ES-I3 (cell line): ENCODE results near the gene PUM1.

Source experiments
- H3K36me3 ChIP-seq: 2 replicates; pipeline ENCODE4 v1.6.1; 2013; ENCODE audit warnings: mild to moderate bottlenecking, low read length, control low read depth, moderate library complexity; ENCODE audit not compliant: insufficient read depth
- H3K4me1 ChIP-seq: 2 replicates; pipeline ENCODE4 v1.6.1; 2013; ENCODE audit warnings: mild to moderate bottlenecking, control low read depth, low read length; ENCODE audit not compliant: insufficient read depth
- H3K9ac ChIP-seq: 2 replicates; pipeline ENCODE4 v1.6.1; 2013; ENCODE audit warnings: low read depth, mild to moderate bottlenecking, low read length, moderate library complexity
- H3K9me3 ChIP-seq: 2 replicates; pipeline ENCODE4 v1.6.1; 2013; ENCODE audit warnings: mild to moderate bottlenecking, low read length, moderate library complexity; ENCODE audit not compliant: control insufficient read depth, insufficient read depth

The PUM1 gene

DNA sequence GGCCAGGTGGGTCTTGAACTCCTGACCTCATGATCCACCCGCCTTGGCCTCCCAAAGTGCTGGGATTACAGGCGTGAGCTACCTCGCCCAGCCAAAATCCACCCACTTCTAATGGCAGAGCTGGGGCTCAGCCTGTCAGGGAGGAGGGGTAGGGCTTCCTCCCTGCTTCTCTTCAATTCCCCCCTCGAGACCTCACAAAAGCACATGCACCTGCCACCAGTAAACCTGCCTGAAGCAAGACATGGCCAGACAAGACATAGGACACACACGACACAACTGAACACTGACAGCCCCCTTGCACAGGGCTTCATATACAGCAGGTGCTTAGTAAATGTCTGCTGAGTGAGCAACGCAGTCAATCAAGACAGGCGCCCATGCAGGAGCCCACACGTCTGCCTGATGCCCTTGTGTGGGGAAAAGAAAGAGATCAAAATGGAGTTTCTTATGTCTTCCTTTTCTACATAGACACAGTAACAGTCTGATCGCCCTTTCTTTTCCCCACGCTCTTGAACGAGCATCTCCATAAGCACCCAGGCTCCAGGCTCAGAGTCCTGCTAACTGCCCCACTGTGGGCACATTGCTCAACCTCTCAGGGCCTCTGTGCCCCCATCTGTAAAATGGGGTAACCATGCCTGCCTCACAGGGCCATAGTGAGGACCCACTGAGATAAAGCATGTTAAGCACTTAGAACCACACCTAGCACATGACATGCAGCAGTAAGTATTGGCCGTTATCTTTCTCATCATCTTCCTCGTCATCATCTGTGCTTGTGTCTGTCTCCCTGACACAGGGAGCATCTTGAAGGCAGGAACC lies 165.7 kb downstream of the PUM1 start:
- H3K36me3 ChIP-seq = no peaks in the 10 kb centered on the region
- H3K9me3 ChIP-seq = no peaks in the 10 kb centered on the region
- no peak overlapping the region for H3K9ac ChIP-seq
- peaks cover 45% of the 10 kb centered on the region for H3K4me1 ChIP-seq

DNA sequence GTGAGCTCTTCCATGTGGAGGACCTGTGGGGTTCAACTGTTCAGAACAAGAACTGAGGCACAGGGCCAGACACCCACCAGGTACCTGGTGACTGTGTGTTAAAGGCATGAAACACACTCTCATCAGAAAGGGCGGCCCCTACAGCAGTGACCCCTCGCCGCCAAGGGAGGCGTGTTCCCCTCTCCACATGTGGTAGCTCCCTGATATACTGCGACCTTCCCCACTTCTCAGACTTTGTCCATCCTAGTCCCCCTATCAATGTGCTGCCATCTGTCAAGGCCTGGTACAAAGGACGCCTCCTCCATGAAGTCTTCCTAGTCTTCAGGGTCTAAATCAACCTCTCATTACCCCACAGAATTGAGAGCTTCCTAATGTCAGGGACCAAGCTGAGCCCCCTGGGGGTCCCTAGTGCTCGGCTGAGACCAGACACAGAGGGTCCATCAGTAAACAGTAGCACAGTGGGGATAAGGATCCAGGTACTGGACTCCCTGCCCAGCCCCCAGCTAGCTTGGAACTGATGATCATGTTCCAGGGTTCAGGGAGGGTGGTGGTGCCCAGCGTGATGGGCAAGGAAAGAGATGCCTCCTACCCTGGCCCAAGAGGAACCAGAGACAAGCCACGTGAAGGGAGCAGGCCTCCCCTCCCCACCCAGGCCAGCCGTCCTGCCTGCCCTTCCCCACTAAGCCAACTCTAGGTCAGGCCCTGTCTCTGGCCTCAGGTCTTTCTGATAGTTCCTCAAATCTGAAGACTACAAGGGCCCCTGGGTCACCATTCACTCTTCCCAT lies 167.3 kb downstream of the PUM1 start:
- Histone ChIP-seq H3K9me3 (no peaks in the 10 kb centered on the region), H3K9ac (no peak overlapping the region), H3K4me1 (peaks cover 35% of the 10 kb centered on the region), H3K36me3 (no peaks in the 10 kb centered on the region)

DNA sequence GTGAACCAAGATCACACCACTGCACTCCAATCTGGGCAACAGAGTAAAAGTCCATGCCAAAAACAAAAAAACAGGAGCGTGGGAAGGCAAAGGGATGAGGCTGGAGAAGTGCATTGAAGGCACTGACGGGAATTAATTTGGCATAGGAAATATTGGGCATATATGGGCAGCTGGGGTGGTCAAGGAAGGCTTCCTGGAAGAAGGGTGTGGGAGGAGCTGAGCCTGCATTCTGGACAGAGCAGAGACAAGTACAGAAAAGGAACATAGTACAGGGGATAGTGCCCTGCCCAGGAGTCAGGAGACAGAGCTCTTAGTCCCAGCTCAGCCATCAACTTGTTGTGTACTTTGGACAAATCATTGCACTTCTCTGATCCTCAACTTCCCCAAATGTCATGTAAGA lies 168.6 kb downstream of the PUM1 start:
- Histone ChIP-seq H3K4me1 (peaks cover 25% of the 10 kb centered on the region), H3K9me3 (no peaks in the 10 kb centered on the region), H3K9ac (no peak overlapping the region), H3K36me3 (no peaks in the 10 kb centered on the region)

DNA sequence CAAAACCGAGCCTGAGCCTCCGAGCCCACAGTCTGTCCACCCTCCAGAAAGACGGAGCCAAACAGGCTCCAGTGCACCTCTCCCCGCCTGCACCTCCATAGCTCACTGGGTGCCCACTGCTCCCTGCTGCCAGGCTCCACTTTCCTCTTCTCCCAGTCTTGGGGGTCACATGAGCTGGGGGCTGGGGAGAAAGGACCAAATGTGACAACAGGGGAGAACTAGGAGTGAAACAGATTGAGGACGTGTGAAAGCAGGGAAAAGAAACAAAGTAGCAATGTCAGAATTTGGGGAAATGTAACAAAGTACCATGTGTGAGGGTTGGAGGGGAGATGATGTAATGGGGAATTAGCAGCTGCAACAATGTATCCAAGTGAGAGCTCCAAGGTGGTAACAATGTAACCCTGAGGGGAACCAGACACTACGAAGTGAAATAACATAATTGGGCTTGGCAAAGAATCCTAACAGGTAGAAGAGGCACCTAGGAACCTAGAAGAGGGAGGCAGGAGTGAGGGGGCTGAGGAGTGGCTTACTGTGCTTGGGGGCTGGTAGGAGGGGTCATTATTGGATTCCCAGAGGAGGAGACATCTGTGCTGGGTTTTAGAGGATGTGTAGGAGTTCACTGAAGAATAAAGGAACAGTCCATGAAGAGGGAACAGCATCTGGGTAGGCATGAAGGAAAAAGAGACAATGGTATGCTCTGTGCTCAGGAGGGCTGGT lies 169.4 kb downstream of the PUM1 start:
- Histone ChIP-seq H3K9me3 (no peaks in the 10 kb centered on the region), H3K9ac (0 out of 2 replicates have a peak overlapping the region, but pooled peaks have one; percentile 15), H3K4me1 (peaks cover 17% of the 10 kb centered on the region), H3K36me3 (no peaks in the 10 kb centered on the region)

DNA sequence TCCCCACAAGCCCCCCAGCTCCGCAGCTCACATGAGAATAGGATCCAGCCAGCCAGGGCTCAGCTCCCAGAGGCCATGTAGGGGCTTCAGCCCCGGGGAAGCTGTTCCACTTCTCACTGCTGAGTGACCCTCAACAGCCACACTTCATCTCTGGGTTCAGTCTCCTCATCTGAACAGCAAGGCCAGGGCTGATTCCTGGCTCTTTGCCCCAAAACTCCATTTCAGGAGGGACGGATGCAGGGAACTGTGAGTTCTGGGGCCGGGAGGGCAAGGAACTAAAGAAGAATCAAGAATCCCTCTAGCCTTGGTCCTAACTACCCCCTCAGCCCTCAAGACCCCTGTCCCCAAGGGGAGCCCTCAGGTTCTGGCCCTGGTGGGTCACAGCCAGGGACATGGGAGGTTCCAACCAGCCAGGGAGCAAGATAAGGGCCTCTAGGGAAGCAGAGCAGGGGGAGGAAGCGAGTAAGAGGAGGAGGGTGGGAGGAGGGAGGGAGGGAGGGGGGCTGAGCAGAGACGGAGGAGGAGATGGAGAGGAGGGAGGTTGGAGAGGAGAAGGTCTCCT lies 170.1 kb downstream of the PUM1 start:
- H3K36me3 ChIP-seq = no peaks in the 10 kb centered on the region
- H3K9ac ChIP-seq = peak overlapping the region; percentile 15; the same call in 1 of the 2 replicates
- H3K4me1 ChIP-seq = peaks cover 17% of the 10 kb centered on the region
- no peaks in the 10 kb centered on the region for H3K9me3 ChIP-seq

DNA sequence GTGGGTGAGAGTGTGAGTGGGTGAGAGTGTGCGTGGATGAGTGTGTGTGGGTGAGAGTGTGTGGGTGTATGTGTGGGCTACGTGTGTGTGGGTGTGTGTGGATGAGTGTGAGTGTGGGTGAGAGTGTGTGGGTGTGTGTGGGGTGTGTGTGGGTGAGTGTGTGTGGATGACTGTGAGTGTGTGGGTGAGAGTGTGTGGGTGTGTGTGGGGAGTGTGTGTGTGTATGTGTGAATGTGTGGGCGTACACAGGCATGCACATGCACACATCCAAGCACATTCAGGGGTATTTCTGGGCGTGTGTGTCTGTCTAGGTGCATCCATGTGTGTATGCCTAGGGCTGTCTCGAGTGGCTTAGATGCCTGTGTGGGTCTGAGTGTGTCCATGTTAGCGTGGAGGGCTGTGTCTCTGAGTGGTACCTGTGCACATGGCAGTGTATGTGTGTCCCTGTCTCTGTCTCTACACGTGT lies 171.0 kb downstream of the PUM1 start:
- H3K9me3 ChIP-seq = no peaks in the 10 kb centered on the region
- no peak overlapping the region for H3K9ac ChIP-seq
- no peaks in the 10 kb centered on the region for H3K36me3 ChIP-seq
- peaks cover 17% of the 10 kb centered on the region for H3K4me1 ChIP-seq

DNA sequence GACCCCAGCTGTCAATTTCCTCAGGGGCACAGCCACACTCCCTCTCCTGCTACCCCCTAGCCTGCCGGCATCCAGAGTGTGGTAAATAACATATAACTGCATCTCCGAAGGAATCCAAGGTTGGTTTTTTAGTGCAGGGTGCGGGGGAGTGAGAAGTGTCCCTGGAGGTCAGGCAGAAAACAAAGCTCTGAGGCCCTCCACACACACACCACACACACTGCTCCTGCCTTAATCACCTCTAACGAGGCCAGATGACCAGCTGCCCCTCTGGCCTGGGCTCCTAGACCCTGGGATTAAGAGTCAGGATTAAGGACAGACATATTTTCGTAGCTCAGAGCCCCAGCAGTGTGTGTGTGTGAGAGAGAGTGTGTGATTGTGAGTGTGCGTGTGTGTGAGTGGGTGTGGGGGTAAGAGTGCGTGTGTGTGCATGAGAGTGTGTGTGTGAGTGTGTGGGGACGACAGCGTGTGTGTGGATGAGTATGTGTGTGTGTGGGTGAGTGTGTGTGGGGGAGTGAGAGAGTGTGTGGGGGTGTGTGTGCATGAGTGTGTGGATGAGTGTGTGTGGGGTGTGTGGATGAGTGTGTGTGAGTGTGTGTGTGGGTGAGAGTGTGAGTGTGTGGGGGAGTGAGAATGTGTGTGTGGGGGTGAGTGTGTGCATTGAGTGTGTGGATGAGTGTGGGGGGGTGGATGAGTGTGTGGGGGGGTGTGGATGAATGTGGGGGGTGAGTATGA lies 171.6 kb downstream of the PUM1 start:
- peaks cover 17% of the 10 kb centered on the region for H3K4me1 ChIP-seq
- no peaks in the 10 kb centered on the region for H3K9me3 ChIP-seq
- no peaks in the 10 kb centered on the region for H3K36me3 ChIP-seq
- no peak overlapping the region for H3K9ac ChIP-seq

DNA sequence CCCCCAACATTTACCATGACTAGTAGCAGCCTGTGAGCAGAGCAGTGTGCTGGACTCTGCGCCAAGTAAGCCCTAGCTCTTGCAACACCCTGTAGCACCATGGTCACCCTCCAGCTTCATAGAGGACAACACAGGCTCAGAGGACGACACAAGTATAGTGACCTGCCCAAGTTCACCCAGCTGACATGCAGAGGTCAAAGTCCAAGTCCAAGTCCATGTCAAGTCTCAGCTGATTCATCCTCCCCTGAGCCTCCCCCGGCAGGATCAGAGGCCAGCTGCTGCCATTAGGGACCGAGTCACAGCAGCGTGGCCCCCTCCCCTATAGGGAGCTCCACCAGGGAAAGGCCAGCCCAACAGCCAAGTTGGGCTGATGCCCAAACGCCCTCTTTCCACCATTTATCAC lies 172.8 kb downstream of the PUM1 start:
- Histone ChIP-seq H3K4me1 (peaks cover 29% of the 10 kb centered on the region), H3K36me3 (no peaks in the 10 kb centered on the region), H3K9me3 (no peaks in the 10 kb centered on the region), H3K9ac (no peak overlapping the region)

DNA sequence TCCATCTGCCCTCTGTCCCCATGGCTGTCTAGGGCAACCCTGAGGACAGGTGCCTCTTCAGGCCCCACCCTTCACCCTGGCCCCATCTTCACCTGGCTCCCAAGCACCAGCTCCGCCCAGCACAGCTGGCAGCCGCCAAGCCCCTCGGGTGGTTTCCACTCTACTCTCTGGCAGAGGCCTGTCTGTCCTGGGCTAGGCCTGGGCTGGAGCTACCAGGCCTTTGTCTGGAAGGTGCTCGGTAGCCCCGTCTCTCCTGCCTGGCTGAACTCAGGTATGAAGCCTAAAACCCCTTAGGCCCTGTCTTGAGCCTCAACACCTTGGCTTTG lies 174.3 kb downstream of the PUM1 start:
- Histone ChIP-seq H3K36me3 (no peaks in the 10 kb centered on the region), H3K9me3 (no peaks in the 10 kb centered on the region), H3K4me1 (peaks cover 36% of the 10 kb centered on the region), H3K9ac (no peak overlapping the region)

DNA sequence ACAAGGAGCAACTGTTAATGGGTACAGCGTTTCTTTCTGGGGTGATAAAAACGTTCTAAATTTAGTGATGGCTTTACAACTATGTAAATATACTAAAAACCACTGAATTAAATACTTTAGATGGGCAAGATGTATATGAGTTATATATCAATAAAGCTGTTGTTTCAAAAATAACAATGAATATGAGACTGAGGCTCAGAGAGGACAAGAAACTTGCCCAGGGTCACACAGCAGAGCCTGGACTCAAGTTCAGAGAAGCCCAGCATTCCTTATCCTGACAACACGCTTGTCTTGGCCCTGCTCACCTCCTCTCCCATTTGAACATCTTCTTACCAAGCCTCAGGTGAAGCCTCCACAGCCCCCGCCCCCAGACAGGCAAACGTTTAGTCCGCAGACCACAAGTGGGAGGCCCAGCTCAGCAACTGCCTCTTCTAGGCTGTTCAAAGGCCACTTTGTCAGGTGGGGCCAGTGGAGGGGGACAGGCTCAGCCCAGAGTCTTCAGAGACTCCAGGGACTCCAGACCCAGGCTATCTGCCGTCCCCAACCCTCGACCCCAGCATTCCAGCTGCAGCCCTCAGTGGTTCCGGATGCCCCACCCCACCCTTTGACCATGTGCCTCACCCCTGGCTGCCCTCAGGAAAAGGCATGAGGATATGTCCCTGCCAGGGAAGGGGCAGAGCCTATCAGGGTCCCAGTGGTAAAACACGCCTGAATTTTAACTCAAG lies 174.9 kb downstream of the PUM1 start:
- Histone ChIP-seq H3K9ac (no peak overlapping the region), H3K9me3 (no peaks in the 10 kb centered on the region), H3K4me1 (peaks cover 33% of the 10 kb centered on the region), H3K36me3 (no peaks in the 10 kb centered on the region)

DNA sequence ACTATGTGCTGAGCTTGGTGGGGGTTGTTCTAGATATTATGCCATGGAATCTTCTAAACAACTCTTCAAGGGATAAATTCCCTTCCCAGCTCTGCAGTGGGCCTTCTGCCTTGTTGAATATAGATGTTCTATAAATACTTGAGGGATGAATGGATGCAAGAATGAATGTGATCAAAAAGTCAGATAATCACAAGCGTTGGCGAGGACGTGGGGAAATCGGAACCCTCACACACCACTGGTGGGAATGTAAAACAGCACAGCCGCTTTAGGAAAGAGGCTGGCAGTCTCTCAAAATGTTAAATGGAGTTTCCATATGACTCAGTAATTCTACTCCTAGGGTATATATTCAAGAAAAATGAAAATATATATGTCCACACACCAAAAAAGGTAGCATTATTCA lies 176.0 kb downstream of the PUM1 start:
- Histone ChIP-seq H3K9me3 (no peaks in the 10 kb centered on the region), H3K9ac (no peak overlapping the region), H3K4me1 (peaks cover 26% of the 10 kb centered on the region), H3K36me3 (no peaks in the 10 kb centered on the region)

DNA sequence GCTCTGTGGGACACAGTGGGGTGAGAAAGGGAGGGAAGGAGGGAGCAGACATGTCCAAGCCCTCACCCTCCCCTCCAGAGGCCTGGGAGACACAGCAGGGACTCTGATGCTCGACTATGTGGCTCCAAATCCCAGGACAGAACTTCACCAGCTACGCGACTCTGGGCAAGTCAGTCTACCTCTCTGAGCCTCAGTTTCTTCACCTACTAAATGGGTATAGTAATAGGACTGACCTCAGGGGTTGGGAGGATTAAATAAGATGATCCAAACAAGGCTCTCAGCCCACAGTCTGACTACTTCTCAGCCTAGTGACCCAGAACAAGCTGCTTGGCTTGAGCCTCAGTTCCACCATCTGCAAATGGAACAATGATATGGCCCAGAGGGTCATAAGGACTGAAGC lies 176.5 kb downstream of the PUM1 start:
- Histone ChIP-seq H3K9ac (no peak overlapping the region), H3K9me3 (no peaks in the 10 kb centered on the region), H3K4me1 (peaks cover 26% of the 10 kb centered on the region), H3K36me3 (no peaks in the 10 kb centered on the region)

DNA sequence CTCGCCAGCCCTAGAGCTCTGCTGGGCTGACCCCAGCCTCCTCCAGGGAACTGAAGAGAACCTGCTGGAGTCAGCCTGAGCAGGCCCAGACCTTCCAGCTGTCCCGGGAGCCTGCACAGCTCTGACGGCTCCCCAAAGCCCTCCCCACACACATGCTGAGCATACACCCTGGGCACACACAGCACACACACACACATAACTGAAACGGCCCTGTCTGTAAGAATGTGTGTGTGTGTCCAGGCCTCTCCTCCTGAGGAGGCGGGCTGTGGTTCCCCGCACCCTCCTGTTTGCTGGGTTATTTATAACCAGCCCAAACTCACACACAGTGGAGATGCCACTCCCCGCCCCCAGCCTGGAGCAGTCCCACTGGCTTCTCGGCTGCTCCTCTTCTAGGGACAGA lies 177.1 kb downstream of the PUM1 start:
- Histone ChIP-seq H3K9me3 (no peaks in the 10 kb centered on the region), H3K36me3 (no peaks in the 10 kb centered on the region), H3K4me1 (peaks cover 24% of the 10 kb centered on the region), H3K9ac (no peak overlapping the region)
